HCT116 (cell line): ENCODE data around the gene PPP1CB. TPM values are rescaled to one million over a fixed set of nuclear protein-coding genes. Genes with fewer than 3 reads are reported as not detected.

ENCODE experiments used
- ATAC-seq: fragments of 200-7000 bp; cut with Tn5 transposase; 2 replicates; pipeline ENCODE4 v1.9.1; 2020; ENCODE audit warnings: mild to moderate bottlenecking, moderate library complexity
- BruUV-seq: library from RNA; stranded (reverse); fragments of 400-500 nt; replicated peaks from 2 replicates; lab custom pipeline; 2021; lab: Mats Ljungman, UMichigan
- CTCF ChIA-PET: fragments of 300-600 bp; sonication (Branson Sonifier 250); formaldehyde crosslinking; loops from one replicate; lab custom pipeline; 2021; ENCODE audit warnings: antibody characterized with exemption; lab: Charles Lee
- POLR2A ChIA-PET: fragments of 300-600, 350-600 bp; sonication (Branson Sonifier 250); formaldehyde crosslinking; loops from one replicate; lab custom pipeline; 2021; ENCODE audit warnings: antibody characterized with exemption; lab: Charles Lee
- RAD21 ChIA-PET, 2 experiments: fragments of 300-600 bp; sonication (Branson Sonifier 250); formaldehyde crosslinking; loops; one replicate each; lab custom pipeline; 2023; ENCODE audit warnings: low total read pairs in 2 of 2; ENCODE audit not compliant: uncharacterized antibody in 2 of 2, unreplicated experiment in 2 of 2, low non-redundant PET in 1 of 2; lab: Charles Lee
- DNase-seq: peaks from one replicate; pipeline ENCODE4 v3.0.0-alpha.2; 2010; ENCODE audit warnings: low read depth, low spot score
- H2AFZ ChIP-seq: fragments of 200-600 bp; shearing (Covaris generic), sonication (generic); 2 replicates; pipeline ENCODE4 v1.6.1; 2017; ENCODE audit warnings: low read depth, mixed run types, mixed read lengths, antibody characterized with exemption, low read length; ENCODE audit not compliant: poor library complexity, severe bottlenecking
- H3K27ac ChIP-seq: 2 replicates; pipeline ENCODE4 v1.5.1; 2012; ENCODE audit warnings: low read depth, low read length
- H3K27me3 ChIP-seq: fragments of 200-600 bp; sonication (generic); 2 replicates; pipeline ENCODE4 v1.6.1; 2016; ENCODE audit warnings: mixed run types, low read length, mixed read lengths; ENCODE audit not compliant: insufficient read depth
- H3K36me3 ChIP-seq, 2 experiments: fragments of 200-500 bp in 1 of 2; fragments of 200-600 bp in 1 of 2; sonication (Bioruptor generic) in 1 of 2; sonication (generic) in 1 of 2; 2 replicates each; pipeline versions ENCODE4 v1.5.1 to v1.6.1; 2014 to 2016; ENCODE audit warnings: low read length in 2 of 2, inconsistent platforms in 1 of 2, mixed read lengths in 1 of 2, mixed run types in 1 of 2; ENCODE audit not compliant: insufficient read depth in 2 of 2, control insufficient read depth in 1 of 2
- H3K4me1 ChIP-seq, 2 experiments: fragments of 200-600 bp in 1 of 2; sonication (generic) in 1 of 2; 2 replicates each; pipeline versions ENCODE4 v1.5.1 to v1.6.1; 2012 to 2017; ENCODE audit warnings: low read length in 2 of 2, inconsistent platforms in 1 of 2, mild to moderate bottlenecking in 1 of 2, mixed read lengths in 1 of 2, mixed run types in 1 of 2, moderate library complexity in 1 of 2; ENCODE audit not compliant: insufficient read depth in 2 of 2, control insufficient read depth in 1 of 2
- H3K4me2 ChIP-seq: fragments of 200-600 bp; sonication (generic); 2 replicates; pipeline ENCODE4 v1.6.1; 2017; ENCODE audit warnings: mixed run types, low read length, mixed read lengths
- H3K4me3 ChIP-seq, 2 experiments: fragments of 200-600 bp in 1 of 2; sonication (generic) in 1 of 2; replicated peaks in 1 of 2; 2 replicates each; pipeline ENCODE4 v1.5.1; 2011 to 2016; ENCODE audit warnings: low read length in 2 of 2, control low read depth in 1 of 2, low read depth in 1 of 2, mild to moderate bottlenecking in 1 of 2, mixed read lengths in 1 of 2, mixed run types in 1 of 2
- H3K79me2 ChIP-seq: fragments of 200-600 bp; sonication (generic); 2 replicates; pipeline ENCODE4 v1.6.1; 2017; ENCODE audit warnings: mild to moderate bottlenecking, mixed run types, low read length, moderate library complexity, mixed read lengths; ENCODE audit not compliant: insufficient read depth
- H3K9ac ChIP-seq: fragments of 200-600 bp; sonication (generic); 2 replicates; pipeline ENCODE4 v1.6.1; 2016; ENCODE audit warnings: low read length, mixed read lengths
- H3K9me2 ChIP-seq: fragments of 200-600 bp; sonication (generic), shearing (Covaris generic); 2 replicates; pipeline ENCODE4 v1.6.1; 2017; ENCODE audit warnings: mixed run types, mild to moderate bottlenecking, moderate library complexity; ENCODE audit not compliant: insufficient read depth
- H3K9me3 ChIP-seq, 2 experiments: fragments of 200-500 bp in 1 of 2; fragments of 200-600 bp in 1 of 2; sonication (Bioruptor generic) in 1 of 2; sonication (generic) in 1 of 2; 2 replicates each; pipeline ENCODE4 v1.6.1; 2014 to 2017; ENCODE audit warnings: low read length in 2 of 2, mixed read lengths in 2 of 2, inconsistent platforms in 1 of 2, low read depth in 1 of 2, mild to moderate bottlenecking in 1 of 2, mixed run types in 1 of 2, moderate library complexity in 1 of 2; ENCODE audit not compliant: control insufficient read depth in 1 of 2, insufficient read depth in 1 of 2
- H4K20me1 ChIP-seq: fragments of 200-600 bp; sonication (generic), shearing (Covaris generic); 2 replicates; pipeline ENCODE4 v1.6.1; 2017; ENCODE audit warnings: mixed run types, mild to moderate bottlenecking, moderate library complexity; ENCODE audit not compliant: insufficient read depth
- CEBPB ChIP-seq: IDR thresholded peaks from 2 replicates; pipeline ENCODE4 v1.6.1; 2012; ENCODE audit warnings: low read depth
- CTCF ChIP-seq, 3 experiments: fragments of 200-600 bp in 1 of 3; sonication (generic) in 1 of 3; IDR thresholded peaks in 2 of 3; conservative IDR thresholded peaks in 1 of 3; 2 replicates each; pipeline ENCODE4 v1.5.1; 2012 to 2017; ENCODE audit warnings: low read depth in 2 of 3, low read length in 2 of 3, antibody characterized with exemption in 1 of 3, borderline replicate concordance in 1 of 3, control low read depth in 1 of 3, mild to moderate bottlenecking in 1 of 3, mixed read lengths in 1 of 3, mixed run types in 1 of 3, moderate library complexity in 1 of 3; ENCODE audit not compliant: insufficient read depth in 1 of 3
- EGR1 ChIP-seq: IDR thresholded peaks from 2 replicates; pipeline ENCODE4 v1.6.1; 2012; ENCODE audit warnings: low read depth
- EZH2 ChIP-seq: fragments of 200-600 bp; sonication (generic); IDR thresholded peaks from 2 replicates; pipeline ENCODE4 v1.6.1; 2017; ENCODE audit warnings: antibody characterized with exemption, mixed run types
- EZH2phosphoT487 ChIP-seq: fragments of 200-600 bp; IDR thresholded peaks from 2 replicates; pipeline ENCODE4 v1.6.1; 2018; ENCODE audit warnings: antibody characterized with exemption, borderline replicate concordance
- FOSL1 ChIP-seq: IDR thresholded peaks from 2 replicates; pipeline ENCODE4 v1.6.1; 2012; ENCODE audit warnings: low read depth
- JUND ChIP-seq: IDR thresholded peaks from 2 replicates; pipeline ENCODE4 v1.6.1; 2012
- MAX ChIP-seq: IDR thresholded peaks from 2 replicates; pipeline ENCODE4 v1.6.1; 2012
- RAD21 ChIP-seq: IDR thresholded peaks from 2 replicates; pipeline ENCODE4 v1.6.1; 2012; ENCODE audit warnings: low read depth, mild to moderate bottlenecking
- SP1 ChIP-seq: IDR thresholded peaks from 2 replicates; pipeline ENCODE4 v1.6.1; 2012; ENCODE audit warnings: low read depth
- SRF ChIP-seq: IDR thresholded peaks from 2 replicates; pipeline ENCODE4 v1.6.1; 2012; ENCODE audit warnings: low read depth
- TCF7L2 ChIP-seq: IDR thresholded peaks from 2 replicates; pipeline ENCODE4 v1.7.0; 2011; ENCODE audit warnings: borderline replicate concordance, inconsistent platforms; ENCODE audit not compliant: insufficient read depth, insufficient read length; ENCODE audit errors: extremely low read depth
- ZBTB33 ChIP-seq: IDR thresholded peaks from 2 replicates; pipeline ENCODE4 v1.6.1; 2011; ENCODE audit warnings: mild to moderate bottlenecking, low read length, moderate library complexity; ENCODE audit not compliant: insufficient replicate concordance; ENCODE audit errors: extremely low read depth
- intact Hi-C: fragments of 100-400 bp; cut with micrococcal nuclease; formaldehyde crosslinking; loops from 2 replicates; pipeline ENCODE4 v1.10.0; 2022
- total RNA-seq: library from RNA; stranded (reverse); gene quantifications from one replicate; pipeline ENCODE4 v1.2.1, GENCODE V29; 2021; ENCODE audit not compliant: unreplicated experiment

PPP1CB gene
- total RNA-seq, 1 experiment from 2014 or later = 174 TPM

GRCh38 chr2:28710545-28710944, 41.1 kb upstream of the PPP1CB start:
- intact Hi-C loops = no loop called here
- no peak overlapping the region for H3K9ac ChIP-seq
- DNase-seq (no peak), ATAC-seq (no peak)
- RAD21 ChIA-PET = no interaction called here
- POLR2A ChIA-PET = no interaction called here
- BruUV-seq = no TSS peak
- no peak overlapping the region for H3K4me2 ChIP-seq
- H3K9me2 ChIP-seq = no peaks in the 10 kb centered on the region
- no peaks in the 10 kb centered on the region for H4K20me1 ChIP-seq
- no peaks in the 10 kb centered on the region for H3K79me2 ChIP-seq
- no peaks in the 10 kb centered on the region for H3K27me3 ChIP-seq
- no peak overlapping the region for H2AFZ ChIP-seq
- H3K9me3 ChIP-seq = no peaks in the 10 kb centered on the region
- H3K27ac ChIP-seq = no peak overlapping the region
- TF ChIP-seq SRF (no peak), RAD21 (no peak), CEBPB (no peak), SP1 (no peak), TCF7L2 (no peak), EZH2phosphoT487 (no peak), EGR1 (no peak), MAX (no peak)
- TF ChIP-seq, all 23 proteins: peak for 0
- H3K36me3 ChIP-seq = no peaks in the 10 kb centered on the region
- no peak overlapping the region for H3K4me3 ChIP-seq
- CTCF ChIA-PET = no interaction called here
- H3K4me1 ChIP-seq = peaks cover 20 to 44% of the 10 kb centered on the region in 2 experiments

GRCh38 chr2:28713577-28714298, 37.9 kb upstream of the PPP1CB start:
- Histone ChIP-seq H3K79me2 (no peaks in the 10 kb centered on the region), H3K27ac (no peak overlapping the region), H3K9me2 (no peaks in the 10 kb centered on the region), H3K27me3 (no peaks in the 10 kb centered on the region), H4K20me1 (no peaks in the 10 kb centered on the region), H2AFZ (no peak overlapping the region), H3K4me2 (peak overlapping the region; percentile 13), H3K9ac (no peak overlapping the region), H3K4me3 (no peak overlapping the region), H3K9me3 (no peaks in the 10 kb centered on the region), H3K36me3 (no peaks in the 10 kb centered on the region), H3K4me1 (peaks cover 39 to 71% of the 10 kb centered on the region in 2 experiments)
- ChIA-PET RAD21 (no interaction called here), POLR2A (interaction anchor here (0.5 kb wide), 2 partner anchors 16 to 94 kb away, joined by 3 read pairs; no protein-coding TSS in a partner anchor), CTCF (no interaction called here)
- TF ChIP-seq ZBTB33 = no peak
- TF ChIP-seq FOSL1 = peak; percentile 52; the same call in 1 of the 2 replicates
- peak; percentile 67; the same call in 1 of the 2 replicates for TF ChIP-seq CEBPB
- TF ChIP-seq JUND = no peak; the same call in none of the 2 replicates
- no peak for TF ChIP-seq EZH2
- no peak for TF ChIP-seq CTCF (IDR thresholded peaks at IDR 0.05 in 2 of 3, conservative IDR thresholded peaks at IDR 0.05 in 1 of 3; ENCODE audit: borderline replicate concordance in 1 of 3, insufficient read depth in 1 of 3, low read depth in 2 of 3, low read length in 2 of 3)
- TF ChIP-seq SP1 = peak; percentile 33; the same call in 1 of the 2 replicates
- BruUV-seq = no TSS peak
- intact Hi-C loops = no loop called here
- DNase-seq = no peak
- no peak for ATAC-seq
